Testis (tissue), 3 donors: ENCODE measurements around the gene MYOM1. TPM values are rescaled to one million over a fixed set of nuclear protein-coding genes. Genes with fewer than 3 reads are reported as not detected.

Experiments used
- DNase-seq: peaks from one replicate; pipeline ENCODE4 v3.0.0-alpha.2; 2019
- H3K27ac ChIP-seq, 2 donors: fragments of 200-600 bp; sonication (generic); one replicate each; pipeline ENCODE4 v1.5.1; 2019
- H3K27me3 ChIP-seq: fragments of 200-600 bp; sonication (generic); one replicate; pipeline ENCODE4 v1.5.1; 2019
- H3K36me3 ChIP-seq: fragments of 200-600 bp; sonication (generic); one replicate; pipeline ENCODE4 v1.5.1; 2017; ENCODE audit warnings: low read depth; ENCODE audit errors: missing control alignments
- H3K4me1 ChIP-seq: fragments of 200-600 bp; sonication (generic); one replicate; pipeline ENCODE4 v1.5.1; 2019
- H3K4me3 ChIP-seq, 2 donors: fragments of 200-600 bp; sonication (generic); one replicate each; pipeline ENCODE4 v1.5.1; 2017 to 2019
- H3K9me3 ChIP-seq: fragments of 200-600 bp; sonication (generic); one replicate; pipeline ENCODE4 v1.5.1; 2017
- POLR2A ChIP-seq: fragments of 450-650 bp; IDR thresholded peaks from one replicate; pipeline ENCODE4 v1.6.1; 2017; ENCODE audit warnings: antibody characterized with exemption, mild to moderate bottlenecking, moderate library complexity
- WGBS, 2 donors: methylation state at CpG; one replicate each; pipeline ENCODE4 v1.1.5; 2018; 5-methylcytosine and 5-hydroxymethylcytosine counted together
- intact Hi-C: fragments of 100-400 bp; cut with DNase I; formaldehyde crosslinking; loops from one replicate; pipeline ENCODE4 v1.15.1; 2023; ENCODE audit warnings: low total_unique reads
- polyA plus RNA-seq: library from polyadenylated mRNA; stranded (reverse); fragments of 350-450 nt; fragmentation: Illumina TruSeq; extraction: RNeasy Lipid Tissue Mini Kit (QIAGEN cat#74804); gene quantifications from one replicate; pipeline ENCODE4 v1.2.3, GENCODE V29; 2014; ENCODE audit warnings: low read depth, low replicate concordance; ENCODE audit not compliant: insufficient read depth
- total RNA-seq, 2 donors: library from RNA; depleted of rRNA; stranded (reverse); fragments of >200 nt; gene quantifications; one replicate each; pipeline ENCODE4 v1.2.3, GENCODE V29; 2016
- TF ChIP-seq, protein P1 (sequence below), 3 experiments: fragments of 450-650 bp in 2 of 3; fragments of 200-600 bp in 1 of 3; sonication (generic) in 1 of 3; IDR thresholded peaks; one replicate each; pipeline ENCODE4 v1.5.1; 2016 to 2019; ENCODE audit warnings: antibody characterized with exemption in 3 of 3, mild to moderate bottlenecking in 2 of 3, moderate library complexity in 1 of 3

The MYOM1 gene
- total and polyA plus RNA-seq, 3 donors from 2014 or later = 9.1 to 19.9 (median 16.9) TPM

GRCh38 chr18:3071676-3072075 is 148.1 kb downstream of the MYOM1 start:
- intact Hi-C loops = no loop called here
- TF ChIP-seq, protein P1, sequence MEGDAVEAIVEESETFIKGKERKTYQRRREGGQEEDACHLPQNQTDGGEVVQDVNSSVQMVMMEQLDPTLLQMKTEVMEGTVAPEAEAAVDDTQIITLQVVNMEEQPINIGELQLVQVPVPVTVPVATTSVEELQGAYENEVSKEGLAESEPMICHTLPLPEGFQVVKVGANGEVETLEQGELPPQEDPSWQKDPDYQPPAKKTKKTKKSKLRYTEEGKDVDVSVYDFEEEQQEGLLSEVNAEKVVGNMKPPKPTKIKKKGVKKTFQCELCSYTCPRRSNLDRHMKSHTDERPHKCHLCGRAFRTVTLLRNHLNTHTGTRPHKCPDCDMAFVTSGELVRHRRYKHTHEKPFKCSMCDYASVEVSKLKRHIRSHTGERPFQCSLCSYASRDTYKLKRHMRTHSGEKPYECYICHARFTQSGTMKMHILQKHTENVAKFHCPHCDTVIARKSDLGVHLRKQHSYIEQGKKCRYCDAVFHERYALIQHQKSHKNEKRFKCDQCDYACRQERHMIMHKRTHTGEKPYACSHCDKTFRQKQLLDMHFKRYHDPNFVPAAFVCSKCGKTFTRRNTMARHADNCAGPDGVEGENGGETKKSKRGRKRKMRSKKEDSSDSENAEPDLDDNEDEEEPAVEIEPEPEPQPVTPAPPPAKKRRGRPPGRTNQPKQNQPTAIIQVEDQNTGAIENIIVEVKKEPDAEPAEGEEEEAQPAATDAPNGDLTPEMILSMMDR (IDR thresholded peaks at IDR 0.05) = no peak
- no peak for TF ChIP-seq POLR2A
- 94 to 100% methylated on average over 5 of the region's 5 CpGs for WGBS, 2 donors
- H3K27me3 ChIP-seq = no peaks in the 10 kb centered on the region
- no peak overlapping the region for H3K4me3 ChIP-seq
- no peaks in the 10 kb centered on the region for H3K36me3 ChIP-seq
- no peaks in the 10 kb centered on the region for H3K4me1 ChIP-seq
- H3K27ac ChIP-seq = no peak overlapping the region
- H3K9me3 ChIP-seq = no peaks in the 10 kb centered on the region
- no peak for DNase-seq

GRCh38 chr18:3069671-3070433 is 149.9 kb downstream of the MYOM1 start:
- Histone ChIP-seq H3K4me3 (no peak overlapping the region), H3K4me1 (no peaks in the 10 kb centered on the region), H3K36me3 (no peaks in the 10 kb centered on the region), H3K9me3 (no peaks in the 10 kb centered on the region), H3K27me3 (no peaks in the 10 kb centered on the region), H3K27ac (no peak overlapping the region)
- 84 to 87% methylated on average over 5 of the region's 5 CpGs for WGBS, 2 donors
- DNase-seq = no peak
- TF ChIP-seq, protein P1 (IDR thresholded peaks at IDR 0.05) = no peak
- TF ChIP-seq POLR2A = no peak
- intact Hi-C loops = no loop called here

DNA sequence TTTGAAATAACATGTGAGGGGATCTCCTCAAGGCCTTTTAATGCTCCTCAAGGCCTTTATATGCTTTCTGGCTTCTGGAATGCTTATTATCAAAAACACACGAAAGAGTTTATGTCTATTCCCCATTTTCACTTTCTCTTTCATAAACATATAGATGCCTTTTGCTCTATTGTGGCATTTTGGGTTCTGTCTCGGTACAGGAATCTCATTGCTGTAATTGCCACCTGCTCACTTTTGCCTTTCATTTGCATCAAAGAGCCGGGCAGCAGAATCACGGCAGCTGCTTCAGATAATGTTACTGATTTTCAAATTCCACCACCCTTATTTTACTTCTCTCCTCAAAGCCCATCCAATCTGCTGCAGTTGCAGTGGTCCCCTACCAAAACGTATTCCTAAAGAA is 152.0 kb downstream of the MYOM1 start:
- Histone ChIP-seq H3K36me3 (no peaks in the 10 kb centered on the region), H3K27me3 (no peaks in the 10 kb centered on the region), H3K4me3 (no peak overlapping the region), H3K27ac (no peak overlapping the region), H3K4me1 (no peaks in the 10 kb centered on the region), H3K9me3 (no peaks in the 10 kb centered on the region)
- TF ChIP-seq, protein P1 (IDR thresholded peaks at IDR 0.05) = no peak
- no peak for TF ChIP-seq POLR2A
- intact Hi-C loops = no loop called here
- 61 to 72% methylated on average over 5 of the region's 5 CpGs for WGBS, 2 donors
- DNase-seq = no peak

- TF ChIP-seq POLR2A = no peak
- TF ChIP-seq, protein P1 (IDR thresholded peaks at IDR 0.05) = no peak
- intact Hi-C loops = no loop called here
- DNase-seq = no peak
Observed at GRCh38 chr18:3067165-3067661, 152.6 kb downstream of the MYOM1 start.

More at GRCh38 chr18:3067165-3067661, 152.6 kb downstream of the MYOM1 start:
- H3K27me3 ChIP-seq = no peaks in the 10 kb centered on the region
- no peaks in the 10 kb centered on the region for H3K36me3 ChIP-seq
- H3K4me1 ChIP-seq = peaks cover 3% of the 10 kb centered on the region
- H3K27ac ChIP-seq = no peak overlapping the region
- H3K4me3 ChIP-seq = no peak overlapping the region
- 83 to 89% methylated on average over 22 to 25 of the region's 25 CpGs for WGBS, 2 donors
- H3K9me3 ChIP-seq = no peaks in the 10 kb centered on the region
